RPMI8226 (cell line): Measurements from ENCODE around the gene CTDNEP1.

Experiments used
- DNase-seq: peaks from one replicate; pipeline ENCODE4 v3.0.0-alpha.2; 2015

The CTDNEP1 gene

GRCh38 chr17:7251661-7252175, at the start of gene CTDNEP1:
CTDNEP1 (minus strand) TSS chr17:7251734; CDS start chr17:7251296, 438 bp downstream.
- peak; percentile 96 for DNase-seq

GRCh38 chr17:7296189-7296861, 44.8 kb upstream of the CTDNEP1 start:
- peak; percentile 85 for DNase-seq

- DNase-seq, result no peak
These were observed 44.0 kb upstream of the CTDNEP1 start for GRCh38 chr17:7295230-7296180.

DNA sequence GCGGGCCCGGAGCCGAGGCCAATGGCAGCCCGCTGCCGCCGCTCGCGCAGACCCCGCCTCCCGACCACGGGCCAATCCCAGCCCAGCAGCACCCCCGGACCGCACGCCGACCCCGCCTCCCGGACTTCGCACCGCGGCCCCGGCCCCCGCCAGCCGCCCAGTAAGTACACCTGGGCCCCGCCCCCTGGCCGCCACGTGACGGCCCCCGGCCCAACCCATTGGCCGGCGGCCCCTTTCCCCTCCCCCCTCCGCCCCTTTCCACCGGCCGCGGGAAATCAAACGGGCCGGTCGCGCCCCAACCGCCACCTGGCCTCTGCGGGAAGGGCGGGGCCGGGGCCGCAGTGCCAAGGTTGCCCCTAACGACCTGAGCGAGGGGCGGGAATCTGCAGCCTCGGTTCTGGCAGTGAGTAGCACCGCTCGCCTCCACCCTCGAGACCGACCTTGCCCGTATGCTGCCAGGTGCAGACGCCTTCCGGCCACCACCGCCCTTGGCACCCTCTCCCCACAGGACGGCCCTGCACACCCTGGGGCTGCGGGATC, 43.1 kb upstream of the CTDNEP1 start, which contains the start of gene YBX2:
TSS of gene YBX2 (minus strand) at position 26 of the 540 bp plus-strand sequence. CDS start 139 bp downstream, outside the sequence.
- DNase-seq, result peak; percentile 90

GRCh38 chr17:7293816-7294613, 42.5 kb upstream of the CTDNEP1 start:
- peak; percentile 31 for DNase-seq

GRCh38 chr17:7293159-7293558, 41.6 kb upstream of the CTDNEP1 start:
- no peak for DNase-seq

DNA sequence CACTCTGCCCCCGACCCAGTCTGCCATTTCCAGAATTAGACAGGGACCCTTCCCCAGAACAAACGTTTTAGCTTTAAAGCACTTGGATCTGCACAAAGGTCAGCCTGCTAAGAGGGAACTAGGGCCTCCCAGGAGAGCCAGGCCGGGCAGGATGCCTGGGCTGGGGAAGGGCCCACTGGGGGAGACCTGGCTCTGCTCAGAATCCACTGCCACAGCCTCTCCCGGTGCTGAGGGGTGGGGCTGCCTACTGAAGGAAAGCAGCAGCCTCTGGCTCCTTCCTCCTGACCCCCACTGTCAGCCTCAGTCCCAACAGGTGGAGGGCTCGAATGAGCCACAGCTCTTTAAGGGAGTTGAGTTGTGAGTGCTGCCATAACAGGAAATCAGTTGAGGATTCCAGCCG, 41.2 kb upstream of the CTDNEP1 start:
- DNase-seq, result no peak

DNA sequence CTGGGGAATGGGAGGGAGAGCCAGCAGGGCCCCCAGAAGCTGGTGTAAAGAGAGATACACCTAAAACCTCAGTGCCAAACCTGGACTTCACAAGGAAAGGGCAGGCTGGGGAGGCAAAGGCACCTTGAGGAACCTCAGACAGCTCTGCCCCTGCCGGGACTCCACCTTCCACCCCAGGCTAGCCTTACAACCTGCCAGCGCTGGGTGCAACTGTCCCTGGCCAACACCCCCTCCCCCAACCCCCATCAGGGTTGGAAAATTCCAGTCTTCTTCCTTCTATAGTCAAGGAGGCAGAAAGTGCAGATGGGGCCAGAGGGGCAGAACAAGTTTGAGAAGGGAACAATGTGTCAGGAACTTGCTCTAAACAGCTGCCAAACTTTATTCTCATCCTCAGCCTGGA, 40.7 kb upstream of the CTDNEP1 start:
- DNase-seq, result no peak

DNA sequence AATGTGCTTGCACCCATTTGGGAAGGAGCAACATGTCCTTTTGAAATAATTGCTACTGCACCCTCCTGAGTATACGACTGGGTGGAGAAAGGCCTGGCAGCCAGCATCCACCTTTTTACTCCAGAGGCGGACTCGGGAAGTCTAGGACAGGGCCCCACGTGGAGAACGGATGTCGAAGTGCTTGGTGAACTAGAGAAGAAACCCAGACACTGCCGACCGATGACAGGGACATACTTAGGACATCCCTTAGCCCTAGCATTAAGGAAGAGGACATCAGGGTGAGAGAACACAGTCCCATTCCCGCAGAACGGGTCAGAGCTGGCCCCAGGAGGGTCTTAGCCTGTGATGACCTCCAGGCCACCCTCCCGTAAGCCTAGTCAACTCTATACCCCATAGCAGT, 39.2 kb upstream of the CTDNEP1 start:
- DNase-seq, result no peak

DNA sequence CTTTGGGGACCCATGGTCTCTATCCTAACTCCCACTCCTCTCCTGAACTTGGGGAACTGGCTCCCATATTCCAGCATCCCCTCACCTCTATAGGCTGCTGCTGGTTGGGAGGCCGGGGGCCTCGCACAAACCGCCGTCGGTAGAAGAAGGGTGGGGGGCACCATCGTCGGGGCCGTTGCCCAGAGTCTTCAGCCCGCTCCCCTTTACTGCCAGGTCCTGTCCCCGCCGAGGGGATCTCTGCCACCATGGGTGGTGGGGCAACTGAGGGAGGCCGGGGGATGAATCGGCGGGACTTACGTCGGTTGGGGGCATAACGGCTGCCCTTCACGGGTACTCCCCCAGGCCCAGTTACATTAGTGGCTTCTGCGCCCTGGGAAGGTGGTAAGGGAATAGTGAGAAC, 38.6 kb upstream of the CTDNEP1 start:
- DNase-seq, result no peak

- DNase-seq, result no peak
These were observed 37.9 kb upstream of the CTDNEP1 start for GRCh38 chr17:7289256-7290032.

GRCh38 chr17:7285679-7286078, 34.1 kb upstream of the CTDNEP1 start:
- no peak for DNase-seq

GRCh38 chr17:7284911-7285310, 33.4 kb upstream of the CTDNEP1 start:
- no peak for DNase-seq

- no peak for DNase-seq
These were observed 32.1 kb upstream of the CTDNEP1 start for GRCh38 chr17:7283471-7284216.

- DNase-seq, result no peak
These were observed 31.3 kb upstream of the CTDNEP1 start for GRCh38 chr17:7282752-7283321.

DNA sequence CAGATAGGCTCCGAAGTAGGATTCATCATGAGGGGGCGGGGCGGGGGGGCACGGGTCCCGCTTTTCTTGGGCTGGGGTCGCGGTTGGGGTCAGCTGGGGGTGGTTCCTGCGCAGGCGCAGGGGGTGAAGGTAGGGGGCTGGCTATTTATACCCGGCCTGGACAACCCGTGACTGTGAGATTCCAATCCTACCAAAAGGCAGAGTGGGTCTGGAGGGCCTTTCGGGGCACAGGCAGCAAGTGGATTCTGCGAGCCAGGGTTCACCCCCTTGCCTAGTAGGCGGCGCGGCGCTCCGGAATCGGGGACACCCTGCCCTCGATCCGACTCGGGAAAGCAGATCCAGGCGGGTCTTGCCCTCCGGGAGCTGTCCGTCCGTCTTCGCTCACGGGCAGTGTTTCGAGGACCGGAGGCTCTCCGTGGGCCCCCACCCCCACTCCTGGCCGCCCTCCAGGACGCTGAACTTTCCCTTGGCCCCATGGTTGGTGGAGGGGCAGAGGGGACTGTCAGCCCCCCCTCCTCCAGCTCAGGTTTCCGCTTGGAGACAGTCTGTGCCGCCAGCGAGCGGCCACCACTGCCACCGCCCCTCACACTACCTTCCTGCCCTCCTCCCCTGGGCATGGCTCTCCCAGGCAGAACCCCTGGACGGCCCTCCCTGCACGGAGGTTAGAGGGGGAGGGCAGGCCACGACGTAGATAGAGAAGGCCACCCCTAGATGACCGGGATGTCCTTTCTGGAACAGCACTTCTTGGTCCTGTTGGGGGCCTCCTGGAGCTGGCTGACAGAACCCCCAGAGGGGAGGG, 30.6 kb upstream of the CTDNEP1 start:
- DNase-seq, result no peak

GRCh38 chr17:7281074-7281952, 29.8 kb upstream of the CTDNEP1 start, which contains the start of gene SLC2A4:
SLC2A4 (plus strand) TSS chr17:7281718; CDS start chr17:7281935, 217 bp downstream.
- peak; percentile 94 for DNase-seq

- peak; percentile 91 for DNase-seq
These were observed 29.1 kb upstream of the CTDNEP1 start for GRCh38 chr17:7280519-7281073.
